SKM-1 (cell line): Measurements from ENCODE around the gene PANK2.

Experiments
- DNase-seq: peaks from one replicate; lab custom pipeline; 2025; ENCODE audit not compliant: unreplicated experiment; lab: John Stamatoyannopoulos, UW

PANK2 gene

GRCh38 chr20:3976511-3976910, 87.3 kb downstream of the PANK2 start:
- no peak for DNase-seq
